A549 (cell line): ENCODE results near the gene BCAS1. TPM values are rescaled to one million over a fixed set of nuclear protein-coding genes. Genes with fewer than 3 reads are reported as not detected.
A peak's percentile ranks its signal among the peaks of the same experiment; 100 is the strongest.

Experiments used
- ATOH8 ChIP-seq: fragments of 250-450 bp; sonication (Bioruptor Pico); IDR thresholded peaks from 2 replicates; pipeline ENCODE4 v1.5.0; 2020; ENCODE audit warnings: low read depth, mild to moderate bottlenecking, moderate library complexity
- BHLHE40 ChIP-seq: IDR thresholded peaks from 2 replicates; pipeline ENCODE4 v1.6.1; 2012; ENCODE audit warnings: low read depth, low read length, inconsistent platforms
- CHD2 ChIP-seq: fragments of 150-350 bp; IDR thresholded peaks from 2 replicates; pipeline ENCODE4 v1.6.1; 2014; ENCODE audit warnings: low read length; ENCODE audit not compliant: partially characterized antibody
- EP300 ChIP-seq, 2 experiments: fragments of >200 bp; sonication (Bioruptor Twin); formaldehyde crosslinking; IDR thresholded peaks; 2 replicates in 1 of 2; 3 replicates in 1 of 2; pipeline ENCODE4 v1.6.1; 2016 to 2017
- ESRRA ChIP-seq: fragments of 150-350 bp; IDR thresholded peaks from 2 replicates; pipeline ENCODE4 v1.6.1; 2014; ENCODE audit warnings: mild to moderate bottlenecking, low read length, borderline replicate concordance
- FOSL2 ChIP-seq, 2 experiments: fragments of 450-650 bp in 1 of 2; fragments of >200 bp in 1 of 2; sonication (Bioruptor Twin) in 1 of 2; formaldehyde crosslinking; IDR thresholded peaks; 2 replicates each; pipeline versions ENCODE4 v1.5.0 to v1.6.1; 2016 to 2020; ENCODE audit warnings: mild to moderate bottlenecking in 1 of 2, moderate library complexity in 1 of 2
- HDAC2 ChIP-seq: fragments of 200-600 bp; sonication (generic); IDR thresholded peaks from 2 replicates; pipeline ENCODE4 v1.6.1; 2016
- HES2 ChIP-seq: fragments of >200 bp; sonication (Bioruptor Twin); formaldehyde crosslinking; IDR thresholded peaks from 2 replicates; pipeline ENCODE4 v1.6.1; 2016
- HMGXB4 ChIP-seq: fragments of 250-450 bp; sonication (Bioruptor Pico); IDR thresholded peaks from 2 replicates; pipeline ENCODE4 v1.5.0; 2021; ENCODE audit warnings: mild to moderate bottlenecking, moderate library complexity, borderline replicate concordance
- MAFK ChIP-seq: fragments of 450-650 bp; IDR thresholded peaks from 2 replicates; pipeline ENCODE4 v1.6.1; 2014; ENCODE audit not compliant: partially characterized antibody
- MAZ ChIP-seq: fragments of 150-350 bp; IDR thresholded peaks from 2 replicates; pipeline ENCODE4 v1.6.1; 2014; ENCODE audit warnings: antibody characterized with exemption, low read depth, low read length, borderline replicate concordance
- MYC ChIP-seq: IDR thresholded peaks from 2 replicates; pipeline ENCODE4 v1.6.1; 2012; ENCODE audit warnings: mild to moderate bottlenecking, inconsistent platforms, low read length, improper control_type of control experiment, borderline replicate concordance
- NFE2L2 ChIP-seq: fragments of 150-350 bp; conservative IDR thresholded peaks from 2 replicates; pipeline ENCODE4 v1.6.1; 2014; ENCODE audit warnings: low read length
- NPAS2 ChIP-seq: fragments of 250-450 bp; sonication (Bioruptor Pico); IDR thresholded peaks from 2 replicates; pipeline ENCODE4 v1.8.0; 2022; ENCODE audit warnings: mild to moderate bottlenecking, moderate library complexity, borderline replicate concordance
- NR3C1 ChIP-seq: fragments of >200 bp; sonication (Bioruptor Twin); formaldehyde crosslinking; IDR thresholded peaks from 3 replicates; pipeline ENCODE4 v1.6.1; 2017
- PBX3 ChIP-seq: IDR thresholded peaks from 2 replicates; pipeline ENCODE4 v1.6.1; 2012
- RARB ChIP-seq: fragments of 250-450 bp; sonication (Bioruptor Pico); IDR thresholded peaks from 2 replicates; pipeline ENCODE4 v1.8.0; 2021; ENCODE audit warnings: mild to moderate bottlenecking, moderate library complexity
- REST ChIP-seq: fragments of 200-600 bp; sonication (generic); IDR thresholded peaks from 2 replicates; pipeline ENCODE4 v1.6.1; 2016; ENCODE audit warnings: antibody characterized with exemption, mild to moderate bottlenecking, moderate library complexity
- SMC3 ChIP-seq: fragments of >200 bp; sonication (Bioruptor Twin); formaldehyde crosslinking; IDR thresholded peaks from 3 replicates; pipeline ENCODE4 v1.6.1; 2018; ENCODE audit warnings: inconsistent platforms
- TP53 ChIP-seq: fragments of 250-450 bp; sonication (Bioruptor Pico); IDR thresholded peaks from 2 replicates; pipeline ENCODE4 v1.5.0; 2021; ENCODE audit warnings: mild to moderate bottlenecking, moderate library complexity
- polyA plus RNA-seq, 4 experiments: library from polyadenylated mRNA; depleted of rRNA in 3 of 4; stranded (reverse); fragments of >200 nt; fragmentation: RNase III in 1 of 4; extraction: RNeasy Plus Mini Kit Qiagen cat#74134 plus additional on column Dnase treatment in 1 of 4; gene quantifications; 2 replicates in 3 of 4; 3 replicates in 1 of 4; pipeline ENCODE4 v1.2.3, GENCODE V29; 2011 to 2017

The BCAS1 gene
- polyA plus RNA-seq, 2 of the 4 experiments (the other 2 are of a cell fraction): 1.4 to 3.9 TPM

- peak; percentile 19; the same call in 1 of the 2 replicates for TF ChIP-seq FOSL2 (IDR thresholded peaks at IDR 0.05)
- TF ChIP-seq FOSL2 (CRISPR knock-in tag; IDR thresholded peaks at IDR 0.05): peak; percentile 83
- no peak for TF ChIP-seq RARB (CRISPR knock-in tag)
- TF ChIP-seq ESRRA: no peak
- no peak for TF ChIP-seq TP53 (CRISPR knock-in tag)
- TF ChIP-seq SMC3: no peak
- no peak for TF ChIP-seq NPAS2 (CRISPR knock-in tag)
- TF ChIP-seq NR3C1: no peak
- no peak for TF ChIP-seq PBX3
- TF ChIP-seq HDAC2: no peak
- no peak for TF ChIP-seq CHD2
- TF ChIP-seq MYC: no peak
- no peak for TF ChIP-seq EP300 (IDR thresholded peaks at IDR 0.05)
- no peak for TF ChIP-seq HES2
- TF ChIP-seq HMGXB4 (CRISPR knock-in tag): no peak
- no peak for TF ChIP-seq NFE2L2
- TF ChIP-seq MAZ: no peak
- TF ChIP-seq MAFK: peak; percentile 9
- TF ChIP-seq ATOH8 (CRISPR knock-in tag): no peak
- TF ChIP-seq REST: no peak
- no peak for TF ChIP-seq BHLHE40
Measured at GRCh38 chr20:53926428-53927028, 143.9 kb downstream of the BCAS1 start (continued).
